H1 (cell line): ENCODE measurements around the gene NIPAL4. TPM values are rescaled to one million over a fixed set of nuclear protein-coding genes. Genes with fewer than 3 reads are reported as not detected.

Source experiments
- CREB1 ChIP-seq: IDR thresholded peaks from 2 replicates; pipeline ENCODE4 v1.6.1; 2012; ENCODE audit warnings: inconsistent platforms
- EGR1 ChIP-seq: IDR thresholded peaks from 2 replicates; pipeline ENCODE4 v1.6.1; 2011; ENCODE audit warnings: low read depth, low read length, borderline replicate concordance
- polyA plus RNA-seq, 7 experiments: library from polyadenylated mRNA; depleted of rRNA in 3 of 7; stranded (reverse) in 5 of 7; unstranded in 2 of 7; fragments of >200 nt in 5 of 7; fragments of 200-250 nt in 2 of 7; gene quantifications; 1 replicate in 5 of 7; 2 replicates in 1 of 7; 4 replicates in 1 of 7; pipeline versions ENCODE4 v1.2.1 to v1.2.3, GENCODE V29; 2011 to 2013; ENCODE audit warnings: missing spikeins in 2 of 7, mixed read lengths in 2 of 7
- total RNA-seq: library from RNA; stranded (reverse); fragmentation: NEBNext Ultra II Directional; extraction: Animal tissue kit (Norgen Biotek cat#: 25700); gene quantifications from 2 replicates; pipeline ENCODE4 v1.2.1, GENCODE V29; 2021
- TF ChIP-seq, protein P1 (sequence below): fragments of 300-600 bp; sonication (generic); IDR thresholded peaks from 2 replicates; pipeline ENCODE4 v1.7.1; 2012; ENCODE audit warnings: low read length, moderate library complexity, mild to moderate bottlenecking, inconsistent platforms; ENCODE audit not compliant: insufficient replicate concordance
- TF ChIP-seq, protein P2 (sequence below): IDR thresholded peaks from 2 replicates; pipeline ENCODE4 v1.6.1; 2011; ENCODE audit warnings: low read length, improper control_type of control experiment

The NIPAL4 gene
- total and polyA plus RNA-seq, 2 of the 8 experiments (the other 6 are each of a cell fraction or from before 2014, with no cell fraction given) = 0.09 to 0.20 TPM

DNA sequence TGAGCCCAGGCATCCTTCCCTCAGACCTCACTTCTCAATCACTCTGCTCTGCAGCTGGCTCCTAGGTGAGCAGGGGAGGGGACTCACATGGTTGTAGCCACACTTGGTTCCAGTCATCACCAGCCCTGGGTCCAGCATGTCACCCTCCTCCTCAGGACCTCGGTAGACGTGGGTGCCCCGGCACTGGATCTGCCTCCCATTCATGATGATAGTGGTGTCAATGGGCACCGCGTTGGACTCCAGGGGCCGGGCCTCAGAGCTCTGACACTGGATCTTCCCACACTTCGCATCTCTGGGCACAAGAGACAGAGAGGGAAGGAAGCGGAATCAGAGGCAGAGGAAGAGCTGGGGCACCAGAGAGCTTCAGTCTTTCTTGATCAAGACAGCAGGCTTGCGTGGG lies 32.9 kb downstream of the NIPAL4 start (continued):
- TF ChIP-seq, protein P1, sequence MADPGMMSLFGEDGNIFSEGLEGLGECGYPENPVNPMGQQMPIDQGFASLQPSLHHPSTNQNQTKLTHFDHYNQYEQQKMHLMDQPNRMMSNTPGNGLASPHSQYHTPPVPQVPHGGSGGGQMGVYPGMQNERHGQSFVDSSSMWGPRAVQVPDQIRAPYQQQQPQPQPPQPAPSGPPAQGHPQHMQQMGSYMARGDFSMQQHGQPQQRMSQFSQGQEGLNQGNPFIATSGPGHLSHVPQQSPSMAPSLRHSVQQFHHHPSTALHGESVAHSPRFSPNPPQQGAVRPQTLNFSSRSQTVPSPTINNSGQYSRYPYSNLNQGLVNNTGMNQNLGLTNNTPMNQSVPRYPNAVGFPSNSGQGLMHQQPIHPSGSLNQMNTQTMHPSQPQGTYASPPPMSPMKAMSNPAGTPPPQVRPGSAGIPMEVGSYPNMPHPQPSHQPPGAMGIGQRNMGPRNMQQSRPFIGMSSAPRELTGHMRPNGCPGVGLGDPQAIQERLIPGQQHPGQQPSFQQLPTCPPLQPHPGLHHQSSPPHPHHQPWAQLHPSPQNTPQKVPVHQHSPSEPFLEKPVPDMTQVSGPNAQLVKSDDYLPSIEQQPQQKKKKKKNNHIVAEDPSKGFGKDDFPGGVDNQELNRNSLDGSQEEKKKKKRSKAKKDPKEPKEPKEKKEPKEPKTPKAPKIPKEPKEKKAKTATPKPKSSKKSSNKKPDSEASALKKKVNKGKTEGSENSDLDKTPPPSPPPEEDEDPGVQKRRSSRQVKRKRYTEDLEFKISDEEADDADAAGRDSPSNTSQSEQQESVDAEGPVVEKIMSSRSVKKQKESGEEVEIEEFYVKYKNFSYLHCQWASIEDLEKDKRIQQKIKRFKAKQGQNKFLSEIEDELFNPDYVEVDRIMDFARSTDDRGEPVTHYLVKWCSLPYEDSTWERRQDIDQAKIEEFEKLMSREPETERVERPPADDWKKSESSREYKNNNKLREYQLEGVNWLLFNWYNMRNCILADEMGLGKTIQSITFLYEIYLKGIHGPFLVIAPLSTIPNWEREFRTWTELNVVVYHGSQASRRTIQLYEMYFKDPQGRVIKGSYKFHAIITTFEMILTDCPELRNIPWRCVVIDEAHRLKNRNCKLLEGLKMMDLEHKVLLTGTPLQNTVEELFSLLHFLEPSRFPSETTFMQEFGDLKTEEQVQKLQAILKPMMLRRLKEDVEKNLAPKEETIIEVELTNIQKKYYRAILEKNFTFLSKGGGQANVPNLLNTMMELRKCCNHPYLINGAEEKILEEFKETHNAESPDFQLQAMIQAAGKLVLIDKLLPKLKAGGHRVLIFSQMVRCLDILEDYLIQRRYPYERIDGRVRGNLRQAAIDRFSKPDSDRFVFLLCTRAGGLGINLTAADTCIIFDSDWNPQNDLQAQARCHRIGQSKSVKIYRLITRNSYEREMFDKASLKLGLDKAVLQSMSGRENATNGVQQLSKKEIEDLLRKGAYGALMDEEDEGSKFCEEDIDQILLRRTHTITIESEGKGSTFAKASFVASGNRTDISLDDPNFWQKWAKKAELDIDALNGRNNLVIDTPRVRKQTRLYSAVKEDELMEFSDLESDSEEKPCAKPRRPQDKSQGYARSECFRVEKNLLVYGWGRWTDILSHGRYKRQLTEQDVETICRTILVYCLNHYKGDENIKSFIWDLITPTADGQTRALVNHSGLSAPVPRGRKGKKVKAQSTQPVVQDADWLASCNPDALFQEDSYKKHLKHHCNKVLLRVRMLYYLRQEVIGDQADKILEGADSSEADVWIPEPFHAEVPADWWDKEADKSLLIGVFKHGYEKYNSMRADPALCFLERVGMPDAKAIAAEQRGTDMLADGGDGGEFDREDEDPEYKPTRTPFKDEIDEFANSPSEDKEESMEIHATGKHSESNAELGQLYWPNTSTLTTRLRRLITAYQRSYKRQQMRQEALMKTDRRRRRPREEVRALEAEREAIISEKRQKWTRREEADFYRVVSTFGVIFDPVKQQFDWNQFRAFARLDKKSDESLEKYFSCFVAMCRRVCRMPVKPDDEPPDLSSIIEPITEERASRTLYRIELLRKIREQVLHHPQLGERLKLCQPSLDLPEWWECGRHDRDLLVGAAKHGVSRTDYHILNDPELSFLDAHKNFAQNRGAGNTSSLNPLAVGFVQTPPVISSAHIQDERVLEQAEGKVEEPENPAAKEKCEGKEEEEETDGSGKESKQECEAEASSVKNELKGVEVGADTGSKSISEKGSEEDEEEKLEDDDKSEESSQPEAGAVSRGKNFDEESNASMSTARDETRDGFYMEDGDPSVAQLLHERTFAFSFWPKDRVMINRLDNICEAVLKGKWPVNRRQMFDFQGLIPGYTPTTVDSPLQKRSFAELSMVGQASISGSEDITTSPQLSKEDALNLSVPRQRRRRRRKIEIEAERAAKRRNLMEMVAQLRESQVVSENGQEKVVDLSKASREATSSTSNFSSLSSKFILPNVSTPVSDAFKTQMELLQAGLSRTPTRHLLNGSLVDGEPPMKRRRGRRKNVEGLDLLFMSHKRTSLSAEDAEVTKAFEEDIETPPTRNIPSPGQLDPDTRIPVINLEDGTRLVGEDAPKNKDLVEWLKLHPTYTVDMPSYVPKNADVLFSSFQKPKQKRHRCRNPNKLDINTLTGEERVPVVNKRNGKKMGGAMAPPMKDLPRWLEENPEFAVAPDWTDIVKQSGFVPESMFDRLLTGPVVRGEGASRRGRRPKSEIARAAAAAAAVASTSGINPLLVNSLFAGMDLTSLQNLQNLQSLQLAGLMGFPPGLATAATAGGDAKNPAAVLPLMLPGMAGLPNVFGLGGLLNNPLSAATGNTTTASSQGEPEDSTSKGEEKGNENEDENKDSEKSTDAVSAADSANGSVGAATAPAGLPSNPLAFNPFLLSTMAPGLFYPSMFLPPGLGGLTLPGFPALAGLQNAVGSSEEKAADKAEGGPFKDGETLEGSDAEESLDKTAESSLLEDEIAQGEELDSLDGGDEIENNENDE = no peak
- TF ChIP-seq EGR1 (no peak), CREB1 (no peak)
- TF ChIP-seq, protein P2, sequence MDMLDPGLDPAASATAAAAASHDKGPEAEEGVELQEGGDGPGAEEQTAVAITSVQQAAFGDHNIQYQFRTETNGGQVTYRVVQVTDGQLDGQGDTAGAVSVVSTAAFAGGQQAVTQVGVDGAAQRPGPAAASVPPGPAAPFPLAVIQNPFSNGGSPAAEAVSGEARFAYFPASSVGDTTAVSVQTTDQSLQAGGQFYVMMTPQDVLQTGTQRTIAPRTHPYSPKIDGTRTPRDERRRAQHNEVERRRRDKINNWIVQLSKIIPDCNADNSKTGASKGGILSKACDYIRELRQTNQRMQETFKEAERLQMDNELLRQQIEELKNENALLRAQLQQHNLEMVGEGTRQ = no peak
